GM23248 (cell line): Measurements from ENCODE around the gene STRA6.

Experiments
- EZH2 ChIP-seq: fragments of 200-600 bp; sonication (generic); IDR thresholded peaks from 2 replicates; pipeline ENCODE4 v1.6.1; 2018; ENCODE audit warnings: antibody characterized with exemption, mild to moderate bottlenecking; ENCODE audit not compliant: insufficient read depth, poor library complexity, severe bottlenecking
- EZH2phosphoT487 ChIP-seq: fragments of 200-600 bp; sonication (generic); IDR thresholded peaks from 2 replicates; pipeline ENCODE4 v1.6.1; 2018; ENCODE audit warnings: antibody characterized with exemption, moderate library complexity, mild to moderate bottlenecking, low read depth; ENCODE audit not compliant: insufficient read depth

GRCh38 chr15:74157868-74158827 lies 44.4 kb downstream of the STRA6 start:
- TF ChIP-seq EZH2 = no peak
- no peak for TF ChIP-seq EZH2phosphoT487
